Eye (tissue), 1 donor: ENCODE measurements around the gene CA10.

ENCODE experiments used
- DNase-seq: peaks from one replicate; pipeline ENCODE4 v3.0.0-alpha.2; 2015

CA10 gene

GRCh38 chr17:51855806-51856205, 302.7 kb downstream of the CA10 start:
- no peak for DNase-seq

GRCh38 chr17:51853857-51854256, 304.7 kb downstream of the CA10 start:
- no peak for DNase-seq

GRCh38 chr17:51852603-51853002, 305.9 kb downstream of the CA10 start:
- DNase-seq, result no peak

GRCh38 chr17:51850201-51850600, 308.3 kb downstream of the CA10 start:
- no peak for DNase-seq

GRCh38 chr17:51848451-51848850, 310.1 kb downstream of the CA10 start:
- no peak for DNase-seq

GRCh38 chr17:51846566-51846965, 311.9 kb downstream of the CA10 start:
- DNase-seq, result no peak

GRCh38 chr17:51845776-51846175, 312.7 kb downstream of the CA10 start:
- no peak for DNase-seq

GRCh38 chr17:51842763-51843162, 315.8 kb downstream of the CA10 start:
- no peak for DNase-seq

GRCh38 chr17:51841669-51842068, 316.8 kb downstream of the CA10 start:
- DNase-seq, result no peak

- DNase-seq, result no peak
Observed at GRCh38 chr17:51840688-51841087, 317.8 kb downstream of the CA10 start.

- no peak for DNase-seq
Observed at GRCh38 chr17:51833620-51834019, 324.9 kb downstream of the CA10 start.

GRCh38 chr17:51833045-51833444, 325.5 kb downstream of the CA10 start:
- no peak for DNase-seq

- no peak for DNase-seq
Observed at GRCh38 chr17:51830886-51831285, 327.6 kb downstream of the CA10 start.

GRCh38 chr17:51830451-51830850, 328.1 kb downstream of the CA10 start:
- no peak for DNase-seq

GRCh38 chr17:51828901-51829300, 329.6 kb downstream of the CA10 start:
- DNase-seq, result no peak

- DNase-seq, result no peak
Observed at GRCh38 chr17:51827140-51827539, 331.4 kb downstream of the CA10 start.

GRCh38 chr17:51820766-51821165, 337.7 kb downstream of the CA10 start:
- DNase-seq, result no peak

- no peak for DNase-seq
Observed at GRCh38 chr17:51820252-51820651, 338.3 kb downstream of the CA10 start.

- DNase-seq, result no peak
Observed at GRCh38 chr17:51819341-51820219, 338.9 kb downstream of the CA10 start.

GRCh38 chr17:51818777-51819176, 339.7 kb downstream of the CA10 start:
- DNase-seq, result no peak

GRCh38 chr17:51817955-51818354, 340.6 kb downstream of the CA10 start:
- no peak for DNase-seq

- DNase-seq, result no peak
Observed at GRCh38 chr17:51817117-51817516, 341.4 kb downstream of the CA10 start.

- DNase-seq, result no peak
Observed at GRCh38 chr17:51815097-51815496, 343.4 kb downstream of the CA10 start.

- DNase-seq, result no peak
Observed at GRCh38 chr17:51814521-51814920, 344.0 kb downstream of the CA10 start.

GRCh38 chr17:51813784-51814174, 344.7 kb downstream of the CA10 start:
- no peak for DNase-seq
